Measurements from ENCODE around the gene SAMD4A. TPM values are rescaled to one million over a fixed set of nuclear protein-coding genes. Genes with fewer than 3 reads are reported as not detected.
A peak's percentile ranks its signal among the peaks of the same experiment; 100 is the strongest.

SAMD4A gene
- total and polyA plus RNA-seq, 12 donors, result 14.0 to 284 (median 191) TPM

DNA sequence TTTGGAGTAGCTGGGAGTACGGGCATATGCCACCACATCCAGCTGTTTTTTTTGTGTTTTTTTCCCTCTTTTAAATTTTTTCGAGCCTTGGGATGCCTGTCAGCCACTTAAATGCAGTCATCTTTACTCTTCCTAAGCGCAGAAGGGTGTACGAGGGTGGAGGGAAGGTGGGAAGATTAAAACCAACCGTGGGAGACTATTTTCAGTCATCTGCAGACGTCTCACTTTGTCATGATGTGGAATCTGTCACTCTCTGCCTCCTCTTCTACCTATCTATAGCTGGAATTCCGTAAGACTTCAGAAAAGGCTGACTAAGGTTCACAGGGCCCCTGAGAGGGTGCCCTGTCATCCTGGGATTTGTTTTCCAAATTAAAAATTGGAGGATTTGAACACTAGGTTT is 105.3 kb downstream of the SAMD4A start:
- no peaks in the 10 kb centered on the region for H3K27me3 ChIP-seq
- peaks cover 23 to 99% (median 82%) of the 10 kb centered on the region in 9 donors for H3K4me1 ChIP-seq
- no peak overlapping the region for H3K4me3 ChIP-seq
- intact Hi-C loops (cut with DNase I), result no loop called here
- H3K27ac ChIP-seq, result peak overlapping the region in 9 of 10 donors; percentile 47 to 92 (median 85)
- no peak for DNase-seq
- ATAC-seq, result no peak
- H3K36me3 ChIP-seq, result no peaks in the 10 kb centered on the region
- no peaks in the 10 kb centered on the region for H3K9me3 ChIP-seq
- TF ChIP-seq, protein P1, sequence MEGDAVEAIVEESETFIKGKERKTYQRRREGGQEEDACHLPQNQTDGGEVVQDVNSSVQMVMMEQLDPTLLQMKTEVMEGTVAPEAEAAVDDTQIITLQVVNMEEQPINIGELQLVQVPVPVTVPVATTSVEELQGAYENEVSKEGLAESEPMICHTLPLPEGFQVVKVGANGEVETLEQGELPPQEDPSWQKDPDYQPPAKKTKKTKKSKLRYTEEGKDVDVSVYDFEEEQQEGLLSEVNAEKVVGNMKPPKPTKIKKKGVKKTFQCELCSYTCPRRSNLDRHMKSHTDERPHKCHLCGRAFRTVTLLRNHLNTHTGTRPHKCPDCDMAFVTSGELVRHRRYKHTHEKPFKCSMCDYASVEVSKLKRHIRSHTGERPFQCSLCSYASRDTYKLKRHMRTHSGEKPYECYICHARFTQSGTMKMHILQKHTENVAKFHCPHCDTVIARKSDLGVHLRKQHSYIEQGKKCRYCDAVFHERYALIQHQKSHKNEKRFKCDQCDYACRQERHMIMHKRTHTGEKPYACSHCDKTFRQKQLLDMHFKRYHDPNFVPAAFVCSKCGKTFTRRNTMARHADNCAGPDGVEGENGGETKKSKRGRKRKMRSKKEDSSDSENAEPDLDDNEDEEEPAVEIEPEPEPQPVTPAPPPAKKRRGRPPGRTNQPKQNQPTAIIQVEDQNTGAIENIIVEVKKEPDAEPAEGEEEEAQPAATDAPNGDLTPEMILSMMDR (IDR thresholded peaks at IDR 0.05), result no peak
- WGBS, 2 donors, result 60 to 64% methylated on average over 7 of the region's 7 CpGs

DNA sequence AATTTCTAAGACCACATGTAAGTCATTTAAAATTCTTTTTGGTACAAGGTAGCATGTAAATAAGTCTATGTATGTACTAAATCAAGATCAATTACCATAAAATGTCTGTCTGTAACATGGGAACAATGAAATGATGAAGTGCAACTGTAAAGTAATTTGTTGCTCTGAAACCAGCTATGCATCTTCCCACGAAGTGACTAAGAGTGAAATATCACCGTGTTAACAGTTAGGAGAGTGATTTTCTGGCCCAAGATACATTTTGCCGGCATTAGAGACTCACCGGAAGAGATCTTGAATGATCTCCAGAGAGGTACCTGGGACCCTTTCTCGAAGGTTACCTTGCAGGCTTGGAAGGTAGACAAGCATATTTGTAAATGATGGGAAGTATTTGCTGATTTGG is 105.8 kb downstream of the SAMD4A start:
- intact Hi-C loops (cut with DNase I), result no loop called here

GRCh38 chr14:54673193-54674045 is 106.5 kb downstream of the SAMD4A start:
- no peak for DNase-seq
- WGBS, 2 donors, result 29 to 37% methylated on average over 13 of the region's 13 CpGs
- Histone ChIP-seq H3K27ac (peak overlapping the region; percentile 55 to 92 (median 80)), H3K4me1 (peaks cover 25 to 96% (median 80%) of the 10 kb centered on the region in 9 donors), H3K36me3 (no peaks in the 10 kb centered on the region), H3K27me3 (no peaks in the 10 kb centered on the region), H3K9me3 (no peaks in the 10 kb centered on the region), H3K4me3 (no peak overlapping the region)
- TF ChIP-seq, protein P1 (IDR thresholded peaks at IDR 0.05), result no peak
- intact Hi-C loops (cut with DNase I), result no loop called here
- peak in 7 of 8 donors; percentile 16 to 41 (median 25) for ATAC-seq

More for the DNA sequence above, 105.8 kb downstream of the SAMD4A start:
- 42 to 48% methylated on average over 5 of the region's 5 CpGs for WGBS, 2 donors
- TF ChIP-seq, protein P1 (IDR thresholded peaks at IDR 0.05), result no peak
- Histone ChIP-seq H3K9me3 (no peaks in the 10 kb centered on the region), H3K4me1 (peaks cover 23 to 99% (median 80%) of the 10 kb centered on the region in 9 donors), H3K36me3 (no peaks in the 10 kb centered on the region), H3K4me3 (no peak overlapping the region), H3K27me3 (no peaks in the 10 kb centered on the region), H3K27ac (peak overlapping the region; percentile 47 to 92 (median 80))
- ATAC-seq (no peak), DNase-seq (no peak)

- no peak for ATAC-seq
- DNase-seq, result no peak
- intact Hi-C loops (cut with DNase I), result no loop called here
- peaks cover 25 to 91% (median 75%) of the 10 kb centered on the region in 9 donors for H3K4me1 ChIP-seq
- WGBS, 2 donors, result 37 to 42% methylated on average over 3 of the region's 3 CpGs
- no peaks in the 10 kb centered on the region for H3K9me3 ChIP-seq
- H3K27ac ChIP-seq, result peak overlapping the region in 9 of 10 donors; percentile 55 to 92 (median 85)
- no peaks in the 10 kb centered on the region for H3K27me3 ChIP-seq
- no peaks in the 10 kb centered on the region for H3K36me3 ChIP-seq
- H3K4me3 ChIP-seq, result no peak overlapping the region
- TF ChIP-seq, protein P1 (IDR thresholded peaks at IDR 0.05), result no peak
Measured at GRCh38 chr14:54674046-54674741, 107.3 kb downstream of the SAMD4A start.

Measured in heart right ventricle (tissue), 16 donors.